IMR-90 (cell line): ENCODE data around the gene MTTP. TPM values are rescaled to one million over a fixed set of nuclear protein-coding genes. Genes with fewer than 3 reads are reported as not detected.

Experiments
- ATAC-seq: fragments of 200-7000 bp; cut with Tn5 transposase; 2 replicates; pipeline ENCODE4 v1.9.1; 2020; ENCODE audit warnings: low read depth, mild to moderate bottlenecking, moderate library complexity
- BruUV-seq: library from RNA; stranded (reverse); fragments of 400-500 nt; replicated peaks from 2 replicates; lab custom pipeline; 2021; lab: Mats Ljungman, UMichigan
- CTCF ChIA-PET: fragments of 300-600 bp; formaldehyde crosslinking; extraction: SDS; loops from one replicate; lab custom pipeline; 2021; ENCODE audit warnings: antibody characterized with exemption; lab: Yijun Ruan, JAX
- POLR2A ChIA-PET: fragments of 300-600 bp; sonication (Branson Sonifier 250); formaldehyde crosslinking; loops from one replicate; lab custom pipeline; 2022; ENCODE audit warnings: antibody characterized with exemption; ENCODE audit not compliant: unreplicated experiment; lab: Charles Lee
- DNase-seq: peaks from one replicate; pipeline ENCODE4 v3.0.0; 2013
- H2AFZ ChIP-seq: replicated peaks from 2 replicates; pipeline ENCODE3; 2013; ENCODE audit warnings: low read length, mild to moderate bottlenecking; ENCODE audit not compliant: poor library complexity
- H2AK5ac ChIP-seq: 2 replicates; pipeline ENCODE4 v1.6.1; 2013; ENCODE audit warnings: low read depth, low read length, inconsistent platforms
- H2AK9ac ChIP-seq: replicated peaks from 2 replicates; pipeline ENCODE3; 2013; ENCODE audit warnings: mild to moderate bottlenecking, low read depth, low read length, moderate library complexity; ENCODE audit not compliant: poor library complexity
- H2BK120ac ChIP-seq: 2 replicates; pipeline ENCODE4 v1.6.1; 2013; ENCODE audit warnings: low read depth, low read length, inconsistent platforms
- H2BK15ac ChIP-seq: 3 replicates; pipeline ENCODE4 v1.6.1; 2013; ENCODE audit warnings: low read depth, low read length, inconsistent platforms
- H2BK20ac ChIP-seq: 2 replicates; pipeline ENCODE4 v1.6.1; 2013; ENCODE audit warnings: low read depth, mild to moderate bottlenecking, inconsistent platforms, low read length, moderate library complexity
- H2BK5ac ChIP-seq: 2 replicates; pipeline ENCODE4 v1.6.1; 2013; ENCODE audit warnings: mild to moderate bottlenecking, low read depth, low read length, inconsistent platforms; ENCODE audit not compliant: poor library complexity, severe bottlenecking
- H3K14ac ChIP-seq: replicated peaks from 2 replicates; pipeline ENCODE4 v1.6.1; 2013; ENCODE audit warnings: low read depth, low read length, inconsistent platforms
- H3K18ac ChIP-seq: 2 replicates; pipeline ENCODE4 v1.6.1; 2013; ENCODE audit warnings: low read depth, low read length, control low read depth
- H3K23ac ChIP-seq: 2 replicates; pipeline ENCODE4 v1.6.1; 2013; ENCODE audit warnings: low read depth, low read length, inconsistent platforms
- H3K27ac ChIP-seq: 2 replicates; pipeline ENCODE4 v1.5.1; 2013; ENCODE audit warnings: mild to moderate bottlenecking, control low read depth, low read length; ENCODE audit not compliant: insufficient read depth
- H3K27me3 ChIP-seq: 2 replicates; pipeline ENCODE4 v1.6.1; 2013; ENCODE audit warnings: low read length; ENCODE audit not compliant: control insufficient read depth, insufficient read depth
- H3K36me3 ChIP-seq: 2 replicates; pipeline ENCODE4 v1.6.1; 2013; ENCODE audit warnings: low read length, mixed read lengths; ENCODE audit not compliant: control insufficient read depth, insufficient read depth
- H3K4ac ChIP-seq: 2 replicates; pipeline ENCODE4 v1.6.1; 2013; ENCODE audit warnings: low read depth, low read length, inconsistent platforms
- H3K4me1 ChIP-seq: 2 replicates; pipeline ENCODE4 v1.6.1; 2013; ENCODE audit warnings: low read length, mixed read lengths; ENCODE audit not compliant: control insufficient read depth, insufficient read depth
- H3K4me2 ChIP-seq: 2 replicates; pipeline ENCODE4 v1.6.1; 2013; ENCODE audit warnings: low read depth, mild to moderate bottlenecking, control low read depth, low read length, moderate library complexity
- H3K4me3 ChIP-seq: 2 replicates; pipeline ENCODE4 v1.5.1; 2013; ENCODE audit warnings: low read depth, mild to moderate bottlenecking, control low read depth, low read length, moderate library complexity; ENCODE audit not compliant: insufficient read depth
- H3K56ac ChIP-seq: 2 replicates; pipeline ENCODE4 v1.6.1; 2013; ENCODE audit warnings: low read length, inconsistent platforms; ENCODE audit not compliant: insufficient read depth; ENCODE audit errors: extremely low read depth
- H3K79me1 ChIP-seq, 2 experiments: 2 replicates each; pipeline ENCODE4 v1.6.1; 2013; ENCODE audit warnings: low read length in 2 of 2, inconsistent platforms in 1 of 2, low read depth in 1 of 2
- H3K9ac ChIP-seq: 2 replicates; pipeline ENCODE4 v1.6.1; 2013; ENCODE audit warnings: low read depth, low read length, control low read depth
- H3K9me1 ChIP-seq: 2 replicates; pipeline ENCODE4 v1.6.1; 2013; ENCODE audit warnings: low read length, inconsistent platforms; ENCODE audit not compliant: insufficient read depth
- H3K9me3 ChIP-seq: 2 replicates; pipeline ENCODE4 v1.6.1; 2013; ENCODE audit warnings: low read length; ENCODE audit not compliant: control insufficient read depth, insufficient read depth
- H4K20me1 ChIP-seq: 2 replicates; pipeline ENCODE4 v1.6.1; 2013; ENCODE audit warnings: low read length, inconsistent platforms; ENCODE audit not compliant: insufficient read depth
- H4K5ac ChIP-seq: 2 replicates; pipeline ENCODE4 v1.6.1; 2013; ENCODE audit warnings: mild to moderate bottlenecking, low read depth, low read length, control low read depth
- H4K8ac ChIP-seq, 2 experiments: 2 replicates each; pipeline ENCODE4 v1.6.1; 2013; ENCODE audit warnings: low read depth in 2 of 2, low read length in 2 of 2, control low read depth in 1 of 2, inconsistent platforms in 1 of 2
- H4K91ac ChIP-seq: 2 replicates; pipeline ENCODE4 v1.6.1; 2013; ENCODE audit warnings: low read depth, low read length, inconsistent platforms; ENCODE audit not compliant: insufficient read depth
- POLR2A ChIP-seq: IDR thresholded peaks from 2 replicates; pipeline ENCODE4 v1.6.1; 2012; ENCODE audit warnings: mild to moderate bottlenecking, low read depth, low read length
- WGBS, 2 experiments: methylation state at CpG; one replicate each; pipeline versions ENCODE4 v1.1.5 to v1.1.7; 2013; ENCODE audit warnings: missing lambda C conversion rate in 2 of 2; ENCODE audit not compliant: insufficient read length in 1 of 2; ENCODE audit errors: extremely low coverage in 2 of 2; 5-methylcytosine and 5-hydroxymethylcytosine counted together
- dilution Hi-C: fragments of 300-500 bp; cut with HindIII; formaldehyde crosslinking; loops from one replicate; pipeline ENCODE4 v1.14.3; 2018; ENCODE audit warnings: low sequenced_read_pairs; ENCODE audit not compliant: unreplicated experiment
- in situ Hi-C: fragments of 300-500 bp; cut with MboI; formaldehyde crosslinking; loops from 3 replicates; pipeline ENCODE4 v1.14.3; 2019; ENCODE audit warnings: low sequenced_read_pairs, inconsistent platforms, mixed read lengths
- intact Hi-C: fragments of 100-400 bp; cut with micrococcal nuclease; formaldehyde crosslinking; loops from 2 replicates; pipeline ENCODE4 v1.10.0; 2022
- polyA plus RNA-seq, 3 experiments: library from polyadenylated mRNA; depleted of rRNA; stranded (reverse); fragments of >200 nt; gene quantifications; 2 replicates each; pipeline ENCODE4 v1.2.3, GENCODE V29; 2012; ENCODE audit warnings: low replicate concordance in 1 of 3
- total RNA-seq: library from RNA; depleted of rRNA; stranded (reverse); fragments of >200 nt; gene quantifications from 2 replicates; pipeline ENCODE4 v1.2.3, GENCODE V29; 2012

The MTTP gene
- total and polyA plus RNA-seq, 2 of the 4 experiments (the other 2 are of a cell fraction) = under 0.01 to 0.03 TPM

DNA sequence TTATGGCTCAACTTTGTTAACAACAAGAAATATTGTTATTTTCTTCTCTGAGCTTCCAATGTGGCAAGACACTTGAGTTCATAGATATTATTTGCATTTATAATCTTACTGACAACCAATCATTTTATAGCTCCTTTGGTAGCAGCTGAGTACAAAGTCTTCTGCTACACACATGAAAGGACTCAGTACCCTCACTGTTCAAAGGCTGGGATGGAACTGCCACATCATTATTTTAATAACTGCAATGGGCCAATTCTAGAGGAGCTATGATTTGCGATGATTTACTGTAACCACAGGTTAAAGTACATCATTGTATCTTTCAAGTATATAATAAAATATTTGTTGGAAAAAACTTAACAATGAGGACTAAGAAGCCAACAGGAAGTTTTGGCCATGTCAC, 10.9 kb downstream of the MTTP start:
- no peak overlapping the region for H3K23ac ChIP-seq
- H2AFZ ChIP-seq = no peak overlapping the region
- H4K91ac ChIP-seq = no peak overlapping the region
- H3K27me3 ChIP-seq = no peaks in the 10 kb centered on the region
- H3K4me1 ChIP-seq = no peaks in the 10 kb centered on the region
- H2AK5ac ChIP-seq = no peak overlapping the region
- POLR2A ChIA-PET = no interaction called here
- no peak overlapping the region for H3K14ac ChIP-seq
- WGBS, 2 experiments = no CpG with 5 or more reads among the region's 1 CpG
- H4K8ac ChIP-seq = no peak overlapping the region
- H3K79me1 ChIP-seq = no peaks in the 10 kb centered on the region
- ATAC-seq = no peak
- no peaks in the 10 kb centered on the region for H3K9me3 ChIP-seq
- DNase-seq = no peak
- no peak overlapping the region for H3K18ac ChIP-seq
- H4K5ac ChIP-seq = no peak overlapping the region
- no TSS peak for BruUV-seq
- no peak overlapping the region for H2BK15ac ChIP-seq
- CTCF ChIA-PET = interaction anchor here (0.6 kb wide), 1 partner anchor 8 kb away, joined by 3 read pairs; no protein-coding TSS in a partner anchor
- no peak overlapping the region for H2BK5ac ChIP-seq
- in situ Hi-C loops = no loop called here
- H4K20me1 ChIP-seq = no peaks in the 10 kb centered on the region
- no peak overlapping the region for H3K4me2 ChIP-seq
- H3K27ac ChIP-seq = no peak overlapping the region
- TF ChIP-seq POLR2A = no peak
- H2BK120ac ChIP-seq = no peak overlapping the region
- no peak overlapping the region for H2AK9ac ChIP-seq
- intact Hi-C loops = no loop called here
- H3K36me3 ChIP-seq = no peaks in the 10 kb centered on the region
- no peak overlapping the region for H3K4ac ChIP-seq
- no peak overlapping the region for H3K56ac ChIP-seq
- dilution Hi-C loops = no loop called here
- H2BK20ac ChIP-seq = no peak overlapping the region
- no peak overlapping the region for H3K4me3 ChIP-seq
- H3K9ac ChIP-seq = no peak overlapping the region
- no peaks in the 10 kb centered on the region for H3K9me1 ChIP-seq
